ENCODE measurements around the gene FRMD4A. TPM values are rescaled to one million over a fixed set of nuclear protein-coding genes. Genes with fewer than 3 reads are reported as not detected.

Gene FRMD4A
- total RNA-seq, 2 donors from 2014 or later, result 18.9 to 46.1 TPM

GRCh38 chr10:13990946-13991345, 339.8 kb downstream of the FRMD4A start:
- Histone ChIP-seq H3K36me3 (replicated peaks in 1 of 2; ENCODE audit: insufficient read depth in 1 of 2, low read depth in 2 of 2) (no peaks in the 10 kb centered on the region), H3K27me3 (no peaks in the 10 kb centered on the region), H3K9me3 (no peaks in the 10 kb centered on the region), H3K27ac (peak overlapping the region in 3 of 4 donors; percentile 54 to 67 (median 58)), H3K4me1 (peaks cover 30% of the 10 kb centered on the region), H3K4me3 (no peak overlapping the region)
- ATAC-seq (peak; percentile 47), DNase-seq (peak in 3 of 4 donors; percentile 34 to 58 (median 44))
- WGBS, 2 donors, result 30 to 49% methylated on average over 7 of the region's 7 CpGs
- intact Hi-C loops (cut with DNase I), result no loop called here
- TF ChIP-seq POLR2A (IDR thresholded peaks at IDR 0.05) (no peak), CTCF (IDR thresholded peaks at IDR 0.05) (no peak)

GRCh38 chr10:13990392-13990805, 340.3 kb downstream of the FRMD4A start:
- Histone ChIP-seq H3K27ac (peak overlapping the region in 2 of 4 donors; percentile 58 to 67), H3K27me3 (no peaks in the 10 kb centered on the region), H3K4me3 (no peak overlapping the region), H3K9me3 (no peaks in the 10 kb centered on the region), H3K4me1 (peaks cover 30% of the 10 kb centered on the region), H3K36me3 (replicated peaks in 1 of 2; ENCODE audit: insufficient read depth in 1 of 2, low read depth in 2 of 2) (no peaks in the 10 kb centered on the region)
- peak; percentile 52 for ATAC-seq
- 66 to 70% methylated on average over 12 of the region's 12 CpGs for WGBS, 2 donors
- TF ChIP-seq POLR2A (IDR thresholded peaks at IDR 0.05) (no peak), CTCF (IDR thresholded peaks at IDR 0.05) (no peak)
- intact Hi-C loops (cut with DNase I), result no loop called here
- peak in 3 of 4 donors; percentile 15 to 40 (median 21) for DNase-seq

- ATAC-seq (no peak), DNase-seq (no peak)
- 89 to 92% methylated on average over 2 of the region's 2 CpGs for WGBS, 2 donors
- Histone ChIP-seq H3K4me1 (peaks cover 30% of the 10 kb centered on the region), H3K36me3 (replicated peaks in 1 of 2; ENCODE audit: insufficient read depth in 1 of 2, low read depth in 2 of 2) (no peaks in the 10 kb centered on the region), H3K9me3 (no peaks in the 10 kb centered on the region), H3K27ac (peak overlapping the region in 1 of 4 donors; percentile 58), H3K27me3 (no peaks in the 10 kb centered on the region), H3K4me3 (no peak overlapping the region)
- intact Hi-C loops (cut with DNase I), result no loop called here
- TF ChIP-seq CTCF (IDR thresholded peaks at IDR 0.05) (no peak), POLR2A (IDR thresholded peaks at IDR 0.05) (no peak)
These were observed 341.1 kb downstream of the FRMD4A start for GRCh38 chr10:13989616-13990015.

- H3K27me3 ChIP-seq, result no peaks in the 10 kb centered on the region
- intact Hi-C loops (cut with DNase I), result no loop called here
- TF ChIP-seq CTCF (IDR thresholded peaks at IDR 0.05), result no peak
- no peak for TF ChIP-seq POLR2A (IDR thresholded peaks at IDR 0.05)
- 56 to 67% methylated on average over 9 of the region's 9 CpGs for WGBS, 2 donors
- H3K4me3 ChIP-seq, result no peak overlapping the region
- H3K9me3 ChIP-seq, result no peaks in the 10 kb centered on the region
- H3K36me3 ChIP-seq (replicated peaks in 1 of 2; ENCODE audit: insufficient read depth in 1 of 2, low read depth in 2 of 2), result no peaks in the 10 kb centered on the region
- DNase-seq, result no peak
- no peak for ATAC-seq
- no peak overlapping the region for H3K27ac ChIP-seq
- peaks cover 30% of the 10 kb centered on the region for H3K4me1 ChIP-seq
These were observed 343.3 kb downstream of the FRMD4A start for GRCh38 chr10:13987446-13987845.

- DNase-seq (no peak), ATAC-seq (no peak)
- intact Hi-C loops (cut with DNase I), result no loop called here
- Histone ChIP-seq H3K36me3 (replicated peaks in 1 of 2; ENCODE audit: insufficient read depth in 1 of 2, low read depth in 2 of 2) (no peaks in the 10 kb centered on the region), H3K4me3 (no peak overlapping the region), H3K4me1 (peaks cover 3% of the 10 kb centered on the region), H3K9me3 (no peaks in the 10 kb centered on the region), H3K27ac (no peak overlapping the region), H3K27me3 (no peaks in the 10 kb centered on the region)
- TF ChIP-seq CTCF (IDR thresholded peaks at IDR 0.05), result no peak
- TF ChIP-seq POLR2A (IDR thresholded peaks at IDR 0.05), result no peak
- 79 to 83% methylated on average over 5 to 7 of the region's 7 CpGs for WGBS, 2 donors
These were observed 346.0 kb downstream of the FRMD4A start for GRCh38 chr10:13984647-13985155.
